Uterus (tissue), 4 donors: ENCODE data around the gene MXRA8. TPM values are rescaled to one million over a fixed set of nuclear protein-coding genes. Genes with fewer than 3 reads are reported as not detected.

Experiments used
- DNase-seq, 2 donors: peaks; one replicate each; pipeline ENCODE4 v3.0.0-alpha.2; 2019 to 2020
- H3K27ac ChIP-seq, 2 donors: fragments of 200-600 bp; sonication (generic); 1 replicate in 1 of 2; 2 replicates in 1 of 2; pipeline ENCODE4 v1.5.1; 2016 to 2018
- H3K27me3 ChIP-seq, 2 donors: fragments of 200-600 bp; sonication (generic); one replicate each; pipeline ENCODE4 v1.5.1; 2018 to 2019; ENCODE audit warnings: control low read depth in 1 of 2
- H3K36me3 ChIP-seq, 2 donors: fragments of 200-600 bp; sonication (generic); one replicate each; pipeline ENCODE4 v1.5.1; 2019; ENCODE audit warnings: control low read depth in 1 of 2
- H3K4me1 ChIP-seq, 2 donors: fragments of 200-600 bp; sonication (generic); one replicate each; pipeline ENCODE4 v1.5.1; 2018 to 2019; ENCODE audit warnings: control low read depth in 1 of 2
- H3K4me3 ChIP-seq, 2 donors: fragments of 200-600 bp; sonication (generic); 1 replicate in 1 of 2; 2 replicates in 1 of 2; pipeline ENCODE4 v1.5.1; 2018 to 2019; ENCODE audit warnings: mild to moderate bottlenecking in 1 of 2
- H3K9me3 ChIP-seq, 2 donors: fragments of 200-600 bp; sonication (generic); one replicate each; pipeline ENCODE4 v1.5.1; 2019; ENCODE audit warnings: control low read depth in 1 of 2
- POLR2A ChIP-seq, 2 donors: fragments of 450-650 bp; IDR thresholded peaks; one replicate each; pipeline ENCODE4 v1.6.1; 2016; ENCODE audit warnings: antibody characterized with exemption in 2 of 2, mild to moderate bottlenecking in 1 of 2, moderate library complexity in 1 of 2
- intact Hi-C: fragments of 100-400 bp; cut with DNase I; formaldehyde crosslinking; loops from one replicate; pipeline ENCODE4 v1.15.1; 2023; ENCODE audit warnings: low total_unique reads
- total RNA-seq, 4 donors: library from RNA; depleted of rRNA in 3 of 4; stranded (reverse); fragments of >200 nt in 3 of 4; gene quantifications; one replicate each; pipeline versions ENCODE4 v1.1.0 to v1.2.4, GENCODE V29; 2014 to 2023
- TF ChIP-seq, protein P1 (sequence below), 4 experiments: fragments of 200-600 bp in 2 of 4; fragments of 450-650 bp in 2 of 4; sonication (generic) in 2 of 4; IDR thresholded peaks; one replicate each; pipeline ENCODE4 v1.5.1; 2016 to 2019; ENCODE audit warnings: antibody characterized with exemption in 4 of 4, mild to moderate bottlenecking in 2 of 4, moderate library complexity in 1 of 4
- donor health status: DM: yes; HTN: yes; CAD: no.

The MXRA8 gene
- total RNA-seq, 4 donors from 2014 or later, result 86.1 to 143 (median 117) TPM

DNA sequence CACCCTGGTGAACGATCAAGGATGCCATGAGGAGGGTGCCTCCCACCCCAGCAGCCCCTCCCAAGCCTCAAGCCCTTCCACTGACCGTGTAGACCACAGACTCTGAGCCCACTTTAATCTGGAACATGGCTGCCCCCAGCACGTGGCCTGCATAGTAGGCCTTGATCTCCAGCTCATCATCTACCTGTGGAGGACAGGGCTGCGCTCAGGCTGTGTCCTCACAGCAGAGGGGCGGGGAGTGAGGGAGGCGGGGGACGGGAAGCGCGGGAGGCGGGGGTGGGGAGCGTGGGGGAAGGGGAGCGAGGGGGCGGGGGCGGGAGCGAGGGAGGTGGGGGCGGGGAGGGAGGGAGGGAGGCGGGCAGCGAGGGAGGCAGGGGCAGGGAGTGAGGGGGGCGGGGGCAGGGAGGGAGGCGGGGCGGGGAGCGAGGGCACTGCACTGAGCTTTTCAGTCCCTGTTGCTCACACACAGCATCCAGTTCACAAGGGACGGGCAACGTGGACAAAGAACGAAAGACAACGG, 42.9 kb downstream of the MXRA8 start:
- peak in 1 of 2 donors; percentile 70 for DNase-seq
- Histone ChIP-seq H3K27ac (peak overlapping the region; percentile 91 to 96), H3K4me1 (peaks cover 19 to 21% of the 10 kb centered on the region in 2 donors), H3K36me3 (no peaks in the 10 kb centered on the region), H3K4me3 (no peak overlapping the region), H3K27me3 (no peaks in the 10 kb centered on the region), H3K9me3 (no peaks in the 10 kb centered on the region)
- intact Hi-C loops, result no loop called here
- TF ChIP-seq POLR2A (IDR thresholded peaks at IDR 0.05), result no peak
- TF ChIP-seq, protein P1, sequence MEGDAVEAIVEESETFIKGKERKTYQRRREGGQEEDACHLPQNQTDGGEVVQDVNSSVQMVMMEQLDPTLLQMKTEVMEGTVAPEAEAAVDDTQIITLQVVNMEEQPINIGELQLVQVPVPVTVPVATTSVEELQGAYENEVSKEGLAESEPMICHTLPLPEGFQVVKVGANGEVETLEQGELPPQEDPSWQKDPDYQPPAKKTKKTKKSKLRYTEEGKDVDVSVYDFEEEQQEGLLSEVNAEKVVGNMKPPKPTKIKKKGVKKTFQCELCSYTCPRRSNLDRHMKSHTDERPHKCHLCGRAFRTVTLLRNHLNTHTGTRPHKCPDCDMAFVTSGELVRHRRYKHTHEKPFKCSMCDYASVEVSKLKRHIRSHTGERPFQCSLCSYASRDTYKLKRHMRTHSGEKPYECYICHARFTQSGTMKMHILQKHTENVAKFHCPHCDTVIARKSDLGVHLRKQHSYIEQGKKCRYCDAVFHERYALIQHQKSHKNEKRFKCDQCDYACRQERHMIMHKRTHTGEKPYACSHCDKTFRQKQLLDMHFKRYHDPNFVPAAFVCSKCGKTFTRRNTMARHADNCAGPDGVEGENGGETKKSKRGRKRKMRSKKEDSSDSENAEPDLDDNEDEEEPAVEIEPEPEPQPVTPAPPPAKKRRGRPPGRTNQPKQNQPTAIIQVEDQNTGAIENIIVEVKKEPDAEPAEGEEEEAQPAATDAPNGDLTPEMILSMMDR (IDR thresholded peaks at IDR 0.05), result no peak

DNA sequence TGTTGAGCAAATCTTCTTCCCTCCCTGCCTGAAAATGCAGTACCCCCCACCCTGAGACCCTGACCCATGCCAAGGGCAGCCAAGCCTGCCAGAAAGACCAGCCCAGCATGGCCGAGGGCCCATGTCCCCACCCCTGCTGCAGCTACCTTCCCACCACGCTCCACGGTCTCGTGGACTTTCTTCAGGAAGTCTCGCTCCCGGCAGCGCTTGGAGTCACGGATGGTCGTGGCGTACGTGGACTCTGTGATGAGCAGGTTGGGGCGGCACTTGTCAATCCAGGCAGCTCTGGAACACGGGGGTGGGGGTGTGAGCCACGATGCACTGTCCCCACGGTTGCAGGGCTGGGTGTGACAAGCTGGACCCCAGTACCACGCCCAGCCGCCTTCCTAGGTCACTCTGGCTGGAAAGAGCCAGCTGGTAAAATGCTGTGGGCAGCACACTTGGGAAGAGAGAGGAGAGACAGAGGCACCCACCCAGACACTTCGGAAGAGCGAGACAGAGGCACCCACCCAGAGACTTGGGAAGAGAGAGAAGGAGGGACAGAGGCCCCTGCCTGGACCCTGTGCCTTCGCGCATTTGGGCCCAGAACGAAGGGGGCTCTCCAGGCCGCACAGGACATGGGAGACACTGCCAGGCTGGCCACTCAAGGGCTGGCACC, 43.5 kb downstream of the MXRA8 start:
- H3K27me3 ChIP-seq, result no peaks in the 10 kb centered on the region
- no peaks in the 10 kb centered on the region for H3K9me3 ChIP-seq
- H3K4me1 ChIP-seq, result peaks cover 15 to 21% of the 10 kb centered on the region in 2 donors
- no peak for DNase-seq
- intact Hi-C loops, result no loop called here
- no peak overlapping the region for H3K4me3 ChIP-seq
- H3K36me3 ChIP-seq, result no peaks in the 10 kb centered on the region
- TF ChIP-seq POLR2A (IDR thresholded peaks at IDR 0.05), result no peak
- TF ChIP-seq, protein P1 (IDR thresholded peaks at IDR 0.05), result no peak
- H3K27ac ChIP-seq, result peak overlapping the region; percentile 52 to 61

DNA sequence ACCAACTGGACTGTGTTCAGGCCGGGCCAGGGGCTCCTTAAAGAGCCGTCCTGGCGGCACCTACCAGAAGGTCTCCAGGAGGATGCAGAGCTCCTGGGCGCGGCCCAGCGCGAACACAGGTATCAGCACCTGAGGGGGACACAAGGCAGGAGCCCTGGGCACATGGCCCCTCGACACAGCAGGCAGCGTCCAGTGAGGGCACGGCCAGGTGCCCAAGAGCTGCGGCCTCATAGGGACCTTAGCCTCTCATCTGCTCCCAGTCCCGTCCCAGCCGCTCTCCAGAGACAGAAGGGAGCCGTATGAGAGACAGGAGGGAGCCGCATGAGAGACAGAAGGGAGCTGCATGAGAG, 44.1 kb downstream of the MXRA8 start:
- Histone ChIP-seq H3K27me3 (no peaks in the 10 kb centered on the region), H3K4me1 (peaks cover 15 to 19% of the 10 kb centered on the region in 2 donors), H3K27ac (no peak overlapping the region), H3K9me3 (no peaks in the 10 kb centered on the region), H3K4me3 (no peak overlapping the region), H3K36me3 (no peaks in the 10 kb centered on the region)
- intact Hi-C loops, result no loop called here
- TF ChIP-seq POLR2A (IDR thresholded peaks at IDR 0.05), result no peak
- TF ChIP-seq, protein P1 (IDR thresholded peaks at IDR 0.05), result no peak
- no peak for DNase-seq

DNA sequence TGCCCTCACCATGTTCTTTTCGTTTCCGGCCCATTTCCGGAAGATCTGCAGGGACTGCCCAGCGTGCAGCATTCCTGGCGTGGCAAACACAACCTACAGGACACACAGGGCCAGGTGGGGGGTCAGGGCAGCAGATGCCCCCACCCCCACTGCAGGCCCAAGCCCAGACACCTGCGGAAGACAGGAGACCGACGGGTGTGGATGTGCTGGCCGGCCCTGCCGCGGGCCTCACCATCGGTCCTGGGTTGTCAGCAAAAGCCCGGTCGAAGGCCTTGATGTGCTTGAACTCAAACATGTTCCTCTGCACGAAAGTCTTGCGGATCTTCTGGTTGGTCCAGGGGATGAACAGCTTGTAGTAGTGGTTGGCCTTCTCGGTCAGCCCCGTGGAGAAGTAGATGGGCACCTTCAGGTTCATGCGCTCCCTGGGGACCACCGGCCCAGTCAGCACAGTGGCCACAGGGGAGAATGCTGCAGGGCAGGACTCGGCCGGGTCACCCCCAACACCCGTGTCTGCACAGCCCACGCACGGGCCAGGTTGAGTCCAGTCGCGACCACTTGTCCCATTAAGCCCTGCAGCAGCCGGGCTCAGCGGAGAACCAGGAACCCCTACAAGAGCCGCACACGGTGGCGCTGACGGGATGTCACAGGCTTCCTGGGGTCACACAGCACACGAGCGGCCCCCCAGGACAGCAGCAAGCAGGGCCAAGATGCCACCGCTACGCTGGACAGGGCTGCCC, 44.7 kb downstream of the MXRA8 start:
- Histone ChIP-seq H3K4me3 (no peak overlapping the region), H3K36me3 (no peaks in the 10 kb centered on the region), H3K27me3 (no peaks in the 10 kb centered on the region), H3K4me1 (peaks cover 12 to 13% of the 10 kb centered on the region in 2 donors), H3K27ac (no peak overlapping the region), H3K9me3 (no peaks in the 10 kb centered on the region)
- TF ChIP-seq, protein P1 (IDR thresholded peaks at IDR 0.05), result no peak
- no peak for TF ChIP-seq POLR2A (IDR thresholded peaks at IDR 0.05)
- DNase-seq, result no peak
- intact Hi-C loops, result no loop called here
